K562 (cell line): ENCODE data around the gene TTC22. TPM values are rescaled to one million over a fixed set of nuclear protein-coding genes. Genes with fewer than 3 reads are reported as not detected.

ENCODE experiments used
- ATAC-seq: fragments of 200-7000 bp; cut with Tn5 transposase; 3 replicates; pipeline ENCODE4 v1.9.1; 2020; ENCODE audit warnings: moderate library complexity
- BruUV-seq: library from RNA; stranded (reverse); fragments of 400-500 nt; replicated peaks from 2 replicates; lab custom pipeline; 2021; lab: Mats Ljungman, UMichigan
- CTCF ChIA-PET: fragments of 300-600 bp; formaldehyde crosslinking; extraction: SDS; loops from one replicate; lab custom pipeline; 2021; ENCODE audit warnings: low intra/inter-chr PET ratio; lab: Yijun Ruan, JAX
- POLR2A ChIA-PET: fragments of 300-600, 350-650 bp; sonication (Branson Sonifier 250); formaldehyde crosslinking; extraction: SDS; loops from one replicate; lab custom pipeline; 2021; ENCODE audit warnings: antibody characterized with exemption, inconsistent platforms; lab: Yijun Ruan, JAX
- DNase-seq, 4 experiments: peaks; one replicate each; pipeline versions ENCODE4 v3.0.0 to v3.0.0-alpha.2; 2011 to 2018; ENCODE audit warnings: low spot score in 3 of 4, mixed read lengths in 3 of 4; ENCODE audit errors: extremely low read depth in 1 of 4
- FAIRE-seq: peaks from 2 replicates; lab custom pipeline; 2011; peaks lifted over from hg19 to GRCh38; lab: Jason Lieb, UNC
- H2AFZ ChIP-seq: 2 replicates; pipeline ENCODE4 v1.6.0; 2011; ENCODE audit warnings: low read depth, low read length, control low read depth, inconsistent platforms
- H3K27ac ChIP-seq: fragments of 200-600 bp; 3 replicates; pipeline ENCODE4 v1.8.0; 2011; ENCODE audit warnings: low read depth, mild to moderate bottlenecking, control low read depth, inconsistent platforms, low read length, moderate library complexity, mixed read lengths; ENCODE audit errors: extremely low read depth
- H3K27me3 ChIP-seq, 2 experiments: fragments of 300-600 bp in 1 of 2; 2 replicates in 1 of 2; 3 replicates in 1 of 2; pipeline versions ENCODE4 v1.6.0 to v1.8.0; 2011; ENCODE audit warnings: inconsistent platforms in 2 of 2, low read length in 2 of 2, mild to moderate bottlenecking in 1 of 2, mixed read lengths in 1 of 2, moderate library complexity in 1 of 2; ENCODE audit not compliant: control insufficient read depth in 2 of 2, insufficient read depth in 2 of 2
- H3K36me3 ChIP-seq: fragments of 300-600 bp; 3 replicates; pipeline ENCODE4 v1.8.0; 2011; ENCODE audit warnings: mild to moderate bottlenecking, low read length, inconsistent platforms; ENCODE audit not compliant: control insufficient read depth, insufficient read depth
- H3K4me1 ChIP-seq, 2 experiments: fragments of 200-600 bp in 1 of 2; replicated peaks in 1 of 2; 2 replicates in 1 of 2; 3 replicates in 1 of 2; pipeline versions ENCODE4 v1.5.1 to v1.8.0; 2011; ENCODE audit warnings: inconsistent platforms in 2 of 2, low read length in 2 of 2, mild to moderate bottlenecking in 1 of 2, mixed read lengths in 1 of 2, moderate library complexity in 1 of 2; ENCODE audit not compliant: control insufficient read depth in 2 of 2, insufficient read depth in 2 of 2
- H3K4me2 ChIP-seq: 2 replicates; pipeline ENCODE4 v1.6.1; 2011; ENCODE audit warnings: low read length, control low read depth, inconsistent platforms, mixed read lengths; ENCODE audit not compliant: insufficient read depth
- H3K4me3 ChIP-seq: fragments of 200-600 bp; sonication (generic), shearing (Covaris generic); 2 replicates; pipeline ENCODE4 v1.5.1; 2016; ENCODE audit warnings: control low read depth, inconsistent platforms
- H3K79me2 ChIP-seq: fragments of 200-600 bp; 3 replicates; pipeline ENCODE4 v1.8.0; 2011; ENCODE audit warnings: low read length, inconsistent platforms; ENCODE audit not compliant: control insufficient read depth, insufficient read depth
- H3K9ac ChIP-seq, 2 experiments: 2 replicates each; pipeline versions ENCODE4 v1.6.0 to v1.6.1; 2011; ENCODE audit warnings: low read depth in 2 of 2, low read length in 2 of 2, control low read depth in 1 of 2, inconsistent platforms in 1 of 2, mild to moderate bottlenecking in 1 of 2, mixed read lengths in 1 of 2; ENCODE audit not compliant: insufficient read depth in 1 of 2
- H3K9me1 ChIP-seq: one replicate; pipeline ENCODE4 v1.6.0; 2011; ENCODE audit warnings: inconsistent platforms, mild to moderate bottlenecking, low read length, moderate library complexity; ENCODE audit not compliant: control insufficient read depth, insufficient read depth
- H3K9me3 ChIP-seq: replicated peaks from 2 replicates; pipeline ENCODE4 v1.5.1; 2011; ENCODE audit warnings: low read depth, low read length, inconsistent platforms; ENCODE audit not compliant: control insufficient read depth, insufficient read depth
- H4K20me1 ChIP-seq: replicated peaks from 2 replicates; pipeline ENCODE4 v1.6.1; 2011; ENCODE audit warnings: low read length, inconsistent platforms, mixed read lengths; ENCODE audit not compliant: control insufficient read depth, insufficient read depth
- ARNT ChIP-seq, 2 experiments: fragments of 450-650 bp; IDR thresholded peaks; 2 replicates each; pipeline ENCODE4 v1.6.1; 2016; ENCODE audit warnings: mild to moderate bottlenecking in 1 of 2
- CEBPB ChIP-seq: fragments of 450-650 bp; IDR thresholded peaks from 2 replicates; pipeline ENCODE4 v1.6.1; 2016; ENCODE audit warnings: missing genetic modification characterization, missing compliant biosample characterization
- CEBPG ChIP-seq, 3 experiments: fragments of 200-800 bp in 1 of 3; sonication (Bioruptor generic) in 1 of 3; sonication (generic) in 1 of 3; formaldehyde crosslinking in 1 of 3; IDR thresholded peaks in 2 of 3; conservative IDR thresholded peaks in 1 of 3; 2 replicates each; pipeline versions ENCODE4 v1.6.1 to v1.8.0; 2016 to 2022; ENCODE audit warnings: missing compliant biosample characterization in 2 of 3, missing genetic modification characterization in 2 of 3, mild to moderate bottlenecking in 1 of 3, missing genetic modification reagents in 1 of 3
- CREB1 ChIP-seq, 2 experiments: sonication (generic) in 1 of 2; formaldehyde crosslinking in 1 of 2; IDR thresholded peaks; 2 replicates each; pipeline versions ENCODE4 v1.6.1 to v1.8.0; 2012 to 2022; ENCODE audit warnings: inconsistent platforms in 1 of 2, mild to moderate bottlenecking in 1 of 2, missing genetic modification reagents in 1 of 2, moderate library complexity in 1 of 2
- TGIF2 ChIP-seq: sonication (generic); formaldehyde crosslinking; IDR thresholded peaks from 2 replicates; pipeline ENCODE4 v1.8.1; 2022; ENCODE audit warnings: mild to moderate bottlenecking, missing genetic modification reagents, moderate library complexity
- ZNF354B ChIP-seq: fragments of 250-450 bp; sonication (Bioruptor Pico); IDR thresholded peaks from 2 replicates; pipeline ENCODE4 v1.4.0; 2020
- ZNF395 ChIP-seq: fragments of 200-800 bp; sonication (Bioruptor generic); IDR thresholded peaks from 2 replicates; pipeline ENCODE4 v1.6.1; 2017; ENCODE audit warnings: missing genetic modification characterization, missing compliant biosample characterization
- WGBS: fragments of 100-300 bp; shearing (Covaris generic); methylation state at CpG from one replicate; pipeline ENCODE4 v1.1.6; 2016; ENCODE audit warnings: low coverage, mixed read lengths; ENCODE audit not compliant: insufficient coverage; ENCODE audit errors: missing lambda C conversion rate; 5-methylcytosine and 5-hydroxymethylcytosine counted together
- in situ Hi-C: fragments of 300-500 bp; cut with MboI; formaldehyde crosslinking; loops from 4 replicates; pipeline ENCODE4 v1.15.0; 2018; ENCODE audit warnings: inconsistent platforms, mixed read lengths
- intact Hi-C: fragments of 100-400 bp; cut with micrococcal nuclease; formaldehyde crosslinking; loops from 2 replicates; pipeline ENCODE4 v1.14.2; 2022
- polyA plus RNA-seq, 8 experiments: library from polyadenylated mRNA; depleted of rRNA in 4 of 8; stranded (reverse) in 5 of 8; unstranded in 3 of 8; fragments of >200 nt; fragmentation: Nextera tagmentation in 2 of 8; fragmentation: Illumina TruSeq in 1 of 8; extraction: Ambion mirVana in 2 of 8; extraction: Trizol in 1 of 8; gene quantifications; 2 replicates each; pipeline versions ENCODE4 v1.2.1 to v1.2.3, GENCODE V29; 2011 to 2014; ENCODE audit warnings: inconsistent platforms in 1 of 8, missing spikeins in 1 of 8
- total RNA-seq, 7 experiments: library from RNA; depleted of rRNA in 6 of 7; stranded (reverse); fragments of >200 nt in 6 of 7; fragmentation: Illumina TruSeq in 2 of 7; extraction: Trizol in 2 of 7; gene quantifications; 2 replicates each; pipeline versions ENCODE4 v1.2.1 to v1.2.3, GENCODE V29; 2011 to 2021; ENCODE audit warnings: low replicate concordance in 1 of 7

Gene TTC22
- total and polyA plus RNA-seq, 9 of the 15 experiments (the other 6 are each of a cell fraction or from before 2014, with no cell fraction given): 0.07 TPM; not detected in 8

GRCh38 chr1:54850737-54851136 lies 49.6 kb upstream of the TTC22 start:
- WGBS: 95% methylated on average over 8 of the region's 9 CpGs
- H3K79me2 ChIP-seq: no peaks in the 10 kb centered on the region
- POLR2A ChIA-PET: interaction anchor here (0.8 kb wide), 1 partner anchor 651 kb away, joined by 4 read pairs; the partner anchor contains the start of gene MRPL37
- H3K4me3 ChIP-seq: no peak overlapping the region
- H3K4me2 ChIP-seq: no peak overlapping the region
- H3K36me3 ChIP-seq: peaks cover 78% of the 10 kb centered on the region; the same call in 2 of the 3 replicates
- no peak for DNase-seq
- no peak overlapping the region for H2AFZ ChIP-seq
- H3K27ac ChIP-seq: no peak overlapping the region
- BruUV-seq: no TSS peak
- H3K27me3 ChIP-seq: no peaks in the 10 kb centered on the region
- ATAC-seq: no peak
- no peaks in the 10 kb centered on the region for H3K9me3 ChIP-seq
- in situ Hi-C loops: no loop called here
- TF ChIP-seq CREB1 (IDR thresholded peaks at IDR 0.05): no peak
- no peak for TF ChIP-seq CREB1 (CRISPR knock-in tag; IDR thresholded peaks at IDR 0.05)
- TF ChIP-seq ARNT (IDR thresholded peaks at IDR 0.05): no peak
- TF ChIP-seq ZNF354B (CRISPR knock-in tag): no peak
- TF ChIP-seq CEBPB (tag): peak; percentile 53; the same call in 1 of the 2 replicates
- TF ChIP-seq TGIF2: no peak
- TF ChIP-seq ZNF395 (CRISPR knock-in tag): no peak
- TF ChIP-seq CEBPG (CRISPR knock-in tag; IDR thresholded peaks at IDR 0.05): no peak
- TF ChIP-seq CEBPG (tag; conservative IDR thresholded peaks at IDR 0.05 in 1 of 2, IDR thresholded peaks at IDR 0.05 in 1 of 2): 0 out of 4 replicates have a peak, but pooled peaks of 1 of the 2 experiments have one; percentile 19
- peaks cover 16% of the 10 kb centered on the region; the same call in 1 of the 2 replicates for H4K20me1 ChIP-seq
- CTCF ChIA-PET: no interaction called here
- no peaks in the 10 kb centered on the region for H3K4me1 ChIP-seq
- no peak for FAIRE-seq
- no peak overlapping the region for H3K9ac ChIP-seq
- intact Hi-C loops: no loop called here
- H3K9me1 ChIP-seq: peaks cover 3% of the 10 kb centered on the region
